ENCODE data around the gene APOC3.

DNA sequence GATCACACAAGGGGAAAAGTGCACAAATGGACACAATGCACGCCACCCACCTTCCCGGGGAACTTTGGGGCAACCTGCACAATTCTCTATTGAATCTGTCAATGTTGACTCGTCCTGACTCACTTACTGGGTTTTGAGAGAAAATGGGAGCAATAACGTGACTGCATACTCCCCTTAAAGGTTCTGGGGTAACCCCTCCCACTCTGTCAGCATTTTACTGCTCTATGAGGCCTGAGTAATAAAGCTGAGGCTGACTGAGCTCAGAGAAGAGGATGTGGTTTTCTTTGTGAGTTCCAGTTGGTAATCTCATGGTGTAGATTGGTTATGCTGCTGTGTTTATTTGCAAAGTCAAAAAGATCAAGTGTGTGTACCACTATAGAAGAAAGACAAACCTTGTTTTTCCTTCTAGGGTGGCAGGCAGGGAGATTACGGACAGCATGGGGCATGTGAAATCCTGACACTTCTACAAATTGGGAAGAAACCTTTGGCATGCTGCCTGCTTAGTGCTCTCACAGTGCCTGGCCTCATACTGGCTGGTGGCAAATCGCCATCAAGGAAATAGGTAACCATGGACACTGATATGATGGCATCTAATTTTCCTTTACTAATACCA is 23.9 kb downstream of the APOC3 start:
- TF ChIP-seq POLR2A (IDR thresholded peaks at IDR 0.05), result no peak
- TF ChIP-seq, protein P1, sequence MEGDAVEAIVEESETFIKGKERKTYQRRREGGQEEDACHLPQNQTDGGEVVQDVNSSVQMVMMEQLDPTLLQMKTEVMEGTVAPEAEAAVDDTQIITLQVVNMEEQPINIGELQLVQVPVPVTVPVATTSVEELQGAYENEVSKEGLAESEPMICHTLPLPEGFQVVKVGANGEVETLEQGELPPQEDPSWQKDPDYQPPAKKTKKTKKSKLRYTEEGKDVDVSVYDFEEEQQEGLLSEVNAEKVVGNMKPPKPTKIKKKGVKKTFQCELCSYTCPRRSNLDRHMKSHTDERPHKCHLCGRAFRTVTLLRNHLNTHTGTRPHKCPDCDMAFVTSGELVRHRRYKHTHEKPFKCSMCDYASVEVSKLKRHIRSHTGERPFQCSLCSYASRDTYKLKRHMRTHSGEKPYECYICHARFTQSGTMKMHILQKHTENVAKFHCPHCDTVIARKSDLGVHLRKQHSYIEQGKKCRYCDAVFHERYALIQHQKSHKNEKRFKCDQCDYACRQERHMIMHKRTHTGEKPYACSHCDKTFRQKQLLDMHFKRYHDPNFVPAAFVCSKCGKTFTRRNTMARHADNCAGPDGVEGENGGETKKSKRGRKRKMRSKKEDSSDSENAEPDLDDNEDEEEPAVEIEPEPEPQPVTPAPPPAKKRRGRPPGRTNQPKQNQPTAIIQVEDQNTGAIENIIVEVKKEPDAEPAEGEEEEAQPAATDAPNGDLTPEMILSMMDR (IDR thresholded peaks at IDR 0.05), result no peak
- no peak for TF ChIP-seq EP300 (IDR thresholded peaks at IDR 0.05)
- no peak for TF ChIP-seq POLR2AphosphoS5 (IDR thresholded peaks at IDR 0.05)

All from gastroesophageal sphincter (tissue), 3 donors.